H1 (cell line): ENCODE measurements around the gene RDM1. TPM values are rescaled to one million over a fixed set of nuclear protein-coding genes. Genes with fewer than 3 reads are reported as not detected.

ENCODE experiments used
- ATF2 ChIP-seq: IDR thresholded peaks from 2 replicates; pipeline ENCODE4 v1.6.1; 2012; ENCODE audit warnings: low read length, inconsistent platforms
- CBX5 ChIP-seq: fragments of 300-800, 300-1000 bp; sonication (generic); IDR thresholded peaks from 2 replicates; pipeline ENCODE4 v1.7.1; 2016; ENCODE audit warnings: antibody characterized with exemption, low read length, low read depth
- CTBP2 ChIP-seq: IDR thresholded peaks from 2 replicates; pipeline ENCODE4 v1.7.0; 2011; ENCODE audit warnings: borderline replicate concordance, mild to moderate bottlenecking, moderate library complexity, mixed read lengths, low read length; ENCODE audit not compliant: insufficient read depth, insufficient read length
- KDM4A ChIP-seq: IDR thresholded peaks from one replicate; pipeline ENCODE4 v1.7.1; 2012; ENCODE audit warnings: low read depth, mild to moderate bottlenecking, moderate library complexity, low read length, inconsistent platforms; ENCODE audit not compliant: severe bottlenecking
- PHF8 ChIP-seq: fragments of 200-600 bp; sonication (generic); conservative IDR thresholded peaks from 2 replicates; pipeline ENCODE4 v1.7.1; 2012; ENCODE audit warnings: low read depth, mild to moderate bottlenecking, inconsistent platforms, low read length, moderate library complexity
- SIN3A ChIP-seq, 2 experiments: IDR thresholded peaks in 1 of 2; conservative IDR thresholded peaks in 1 of 2; 2 replicates each; pipeline ENCODE4 v1.6.1; 2011 to 2012; ENCODE audit warnings: low read length in 2 of 2, improper control_type of control experiment in 1 of 2, low read depth in 1 of 2, mild to moderate bottlenecking in 1 of 2
- TBP ChIP-seq: IDR thresholded peaks from 2 replicates; pipeline ENCODE4 v1.6.1; 2011; ENCODE audit warnings: low read depth, low read length, improper control_type of control experiment
- TCF12 ChIP-seq: IDR thresholded peaks from 2 replicates; pipeline ENCODE4 v1.6.1; 2011; ENCODE audit warnings: low read depth, mild to moderate bottlenecking, low read length
- polyA plus RNA-seq, 7 experiments: library from polyadenylated mRNA; depleted of rRNA in 3 of 7; stranded (reverse) in 5 of 7; unstranded in 2 of 7; fragments of >200 nt in 5 of 7; fragments of 200-250 nt in 2 of 7; gene quantifications; 1 replicate in 5 of 7; 2 replicates in 1 of 7; 4 replicates in 1 of 7; pipeline versions ENCODE4 v1.2.1 to v1.2.3, GENCODE V29; 2011 to 2013; ENCODE audit warnings: missing spikeins in 2 of 7, mixed read lengths in 2 of 7
- total RNA-seq: library from RNA; stranded (reverse); fragmentation: NEBNext Ultra II Directional; extraction: Animal tissue kit (Norgen Biotek cat#: 25700); gene quantifications from 2 replicates; pipeline ENCODE4 v1.2.1, GENCODE V29; 2021

The RDM1 gene
- total and polyA plus RNA-seq, 2 of the 8 experiments (the other 6 are each of a cell fraction or from before 2014, with no cell fraction given): 7.3 to 9.7 TPM

- no peak for TF ChIP-seq PHF8
- TF ChIP-seq TCF12: no peak
- no peak for TF ChIP-seq KDM4A
- no peak for TF ChIP-seq ATF2
- TF ChIP-seq SIN3A (conservative IDR thresholded peaks at IDR 0.05 in 1 of 2, IDR thresholded peaks at IDR 0.05 in 1 of 2; ENCODE audit: low read depth in 1 of 2, low read length in 2 of 2): no peak
- no peak for TF ChIP-seq CBX5
- no peak for TF ChIP-seq TBP
- no peak for TF ChIP-seq CTBP2
Measured at GRCh38 chr17:35906191-35906925, 24.2 kb downstream of the RDM1 start (continued).
